Karpas-422 (cell line): ENCODE results near the gene MYH3. TPM values are rescaled to one million over a fixed set of nuclear protein-coding genes. Genes with fewer than 3 reads are reported as not detected.
A peak's percentile ranks its signal among the peaks of the same experiment; 100 is the strongest.
"Not testable (repeated sequence)": the region's sequence is repeated elsewhere in the genome, so short reads cannot be mapped to it uniquely, and the experiment has no call there.

Experiments used
- DNase-seq: peaks from one replicate; pipeline ENCODE4 v3.0.0-alpha.2; 2015
- H2AFZ ChIP-seq: fragments of 200-600 bp; sonication (generic); 2 replicates; pipeline ENCODE4 v1.6.1; 2014; ENCODE audit warnings: antibody characterized with exemption, low read length, mixed read lengths
- H3K27ac ChIP-seq: fragments of 200-600 bp; sonication (generic); 2 replicates; pipeline ENCODE4 v1.5.1; 2014; ENCODE audit warnings: mild to moderate bottlenecking, low read length, moderate library complexity
- H3K27me3 ChIP-seq: fragments of 200-600 bp; sonication (generic); 2 replicates; pipeline ENCODE4 v1.6.1; 2014; ENCODE audit warnings: low read length, mixed read lengths
- H3K36me3 ChIP-seq: fragments of 200-600 bp; sonication (generic); 2 replicates; pipeline ENCODE4 v1.6.1; 2014; ENCODE audit warnings: low read length, mixed read lengths; ENCODE audit not compliant: insufficient read depth
- H3K4me1 ChIP-seq: fragments of 200-600 bp; sonication (generic); 2 replicates; pipeline ENCODE4 v1.6.1; 2014; ENCODE audit warnings: mild to moderate bottlenecking, low read length, mixed read lengths
- H3K4me2 ChIP-seq: fragments of 200-600 bp; sonication (generic); 2 replicates; pipeline ENCODE4 v1.6.1; 2014; ENCODE audit warnings: low read length, low read depth, mild to moderate bottlenecking; ENCODE audit not compliant: poor library complexity, severe bottlenecking
- H3K4me3 ChIP-seq: fragments of 200-600 bp; sonication (generic); 2 replicates; pipeline ENCODE4 v1.5.1; 2014; ENCODE audit warnings: mild to moderate bottlenecking, antibody characterized with exemption, low read length, mixed read lengths
- H3K79me2 ChIP-seq: fragments of 200-600 bp; sonication (generic); 2 replicates; pipeline ENCODE4 v1.6.1; 2014; ENCODE audit warnings: mild to moderate bottlenecking, low read length, mixed read lengths
- H3K9ac ChIP-seq: fragments of 200-600 bp; sonication (generic); 2 replicates; pipeline ENCODE4 v1.6.0; 2014; ENCODE audit warnings: low read length
- H3K9me2 ChIP-seq: fragments of 200-600 bp; sonication (generic), shearing (Covaris generic); replicated peaks from 2 replicates; pipeline ENCODE4 v1.6.0; 2014; ENCODE audit warnings: mild to moderate bottlenecking, low read length, moderate library complexity; ENCODE audit not compliant: insufficient read depth
- H3K9me3 ChIP-seq: fragments of 300-700, 200-600 bp; sonication (generic); 2 replicates; pipeline ENCODE4 v1.6.1; 2014; ENCODE audit warnings: low read length, mixed read lengths
- H4K20me1 ChIP-seq: fragments of 200-600 bp; sonication (generic); 2 replicates; pipeline ENCODE4 v1.6.1; 2014; ENCODE audit warnings: mild to moderate bottlenecking, antibody characterized with exemption, low read length, low read depth; ENCODE audit not compliant: insufficient read depth
- total RNA-seq: library from RNA; depleted of rRNA; stranded (reverse); fragments of >200 nt; shearing (Covaris generic); gene quantifications from 2 replicates; pipeline ENCODE4 v1.2.3, GENCODE V29; 2014; ENCODE audit warnings: low replicate concordance; rRNA removed

MYH3 gene
- 1.0 and 1.7 TPM in 2 replicates for total RNA-seq

GRCh38 chr17:10657148-10657547, at the start of gene MYH3:
Gene MYH3 (minus strand): TSS chr17:10657309. CDS start chr17:10655064, 2,245 bp downstream.
- no peaks in the 10 kb centered on the region for H3K36me3 ChIP-seq
- H3K79me2 ChIP-seq: no peaks in the 10 kb centered on the region
- no peak within 1 kb of the TSS for H2AFZ ChIP-seq
- H3K9ac ChIP-seq: no peak within 1 kb of the TSS
- no peak within 1 kb of the TSS for H3K4me3 ChIP-seq
- H3K4me2 ChIP-seq: no peak within 1 kb of the TSS
- H3K9me2 ChIP-seq: no peaks in the 10 kb centered on the region
- DNase-seq: no peak
- H3K27ac ChIP-seq: no peak within 1 kb of the TSS
- no peaks in the 10 kb centered on the region for H3K4me1 ChIP-seq
- no peaks in the 10 kb centered on the region for H3K9me3 ChIP-seq
- no peaks in the 10 kb centered on the region for H4K20me1 ChIP-seq
- no peaks in the 10 kb centered on the region for H3K27me3 ChIP-seq

GRCh38 chr17:10705727-10706126, 48.6 kb upstream of the MYH3 start:
- H2AFZ ChIP-seq: no peak overlapping the region
- H4K20me1 ChIP-seq: no peaks in the 10 kb centered on the region
- H3K9me2 ChIP-seq: no peaks in the 10 kb centered on the region
- no peak for DNase-seq
- H3K79me2 ChIP-seq: peaks cover 13% of the 10 kb centered on the region
- H3K9ac ChIP-seq: no peak overlapping the region
- H3K4me2 ChIP-seq: no peak overlapping the region
- H3K4me1 ChIP-seq: peaks cover 8% of the 10 kb centered on the region; the same call in 1 of the 2 replicates
- no peak overlapping the region for H3K4me3 ChIP-seq
- no peak overlapping the region for H3K27ac ChIP-seq
- H3K9me3 ChIP-seq: no peaks in the 10 kb centered on the region
- 0 out of 2 replicates have a peak, but pooled peaks cover 12% of the 10 kb centered on the region for H3K36me3 ChIP-seq
- H3K27me3 ChIP-seq: no peaks in the 10 kb centered on the region

GRCh38 chr17:10702574-10702973, 45.5 kb upstream of the MYH3 start:
- DNase-seq: no peak
- Histone ChIP-seq H3K4me3 (no peak overlapping the region), H3K4me1 (peaks cover 13% of the 10 kb centered on the region), H2AFZ (no peak overlapping the region), H3K9ac (no peak overlapping the region), H4K20me1 (no peaks in the 10 kb centered on the region), H3K4me2 (no peak overlapping the region), H3K9me2 (no peaks in the 10 kb centered on the region), H3K27ac (no peak overlapping the region), H3K36me3 (0 out of 2 replicates have a peak, but pooled peaks cover 10% of the 10 kb centered on the region), H3K27me3 (no peaks in the 10 kb centered on the region), H3K9me3 (no peaks in the 10 kb centered on the region), H3K79me2 (peaks cover 25% of the 10 kb centered on the region)

- no peak overlapping the region for H2AFZ ChIP-seq
- peaks cover 4% of the 10 kb centered on the region; the same call in 1 of the 2 replicates for H4K20me1 ChIP-seq
- no peaks in the 10 kb centered on the region for H3K27me3 ChIP-seq
- H3K27ac ChIP-seq: no peak overlapping the region
- H3K4me3 ChIP-seq: no peak overlapping the region
- no peak overlapping the region for H3K4me2 ChIP-seq
- peaks cover 27% of the 10 kb centered on the region for H3K4me1 ChIP-seq
- DNase-seq: no peak
- H3K36me3 ChIP-seq: peaks cover 10% of the 10 kb centered on the region
- H3K9ac ChIP-seq: no peak overlapping the region
- H3K9me2 ChIP-seq: no peaks in the 10 kb centered on the region
- peaks cover 50% of the 10 kb centered on the region for H3K79me2 ChIP-seq
- H3K9me3 ChIP-seq: no peaks in the 10 kb centered on the region
Measured at GRCh38 chr17:10699856-10700255, 42.7 kb upstream of the MYH3 start.

GRCh38 chr17:10698096-10698818, 41.1 kb upstream of the MYH3 start:
- H3K4me2 ChIP-seq: peak overlapping the region; percentile 80
- H3K79me2 ChIP-seq: peaks cover 62% of the 10 kb centered on the region
- peaks cover 20% of the 10 kb centered on the region for H3K36me3 ChIP-seq
- H3K9ac ChIP-seq: peak overlapping the region; percentile 93
- DNase-seq: peak; percentile 70
- H3K4me3 ChIP-seq: peak overlapping the region; percentile 93
- H3K27ac ChIP-seq: peak overlapping the region; percentile 94
- no peaks in the 10 kb centered on the region for H3K27me3 ChIP-seq
- no peaks in the 10 kb centered on the region for H3K9me2 ChIP-seq
- H3K9me3 ChIP-seq: no peaks in the 10 kb centered on the region
- peaks cover 27% of the 10 kb centered on the region for H3K4me1 ChIP-seq
- H4K20me1 ChIP-seq: peaks cover 4% of the 10 kb centered on the region; the same call in 1 of the 2 replicates
- H2AFZ ChIP-seq: peak overlapping the region; percentile 4

- Histone ChIP-seq H3K4me1 (peaks cover 23% of the 10 kb centered on the region), H3K36me3 (peaks cover 29% of the 10 kb centered on the region), H3K9ac (peak within 1 kb of the TSS; percentile 93), H3K27ac (peak within 1 kb of the TSS; percentile 94), H3K9me3 (no peaks in the 10 kb centered on the region), H3K9me2 (no peaks in the 10 kb centered on the region), H2AFZ (peak within 1 kb of the TSS; percentile 23), H3K79me2 (peaks cover 67% of the 10 kb centered on the region), H3K4me3 (peak within 1 kb of the TSS; percentile 93), H3K4me2 (peak within 1 kb of the TSS; percentile 80), H4K20me1 (peaks cover 13% of the 10 kb centered on the region; the same call in 1 of the 2 replicates), H3K27me3 (no peaks in the 10 kb centered on the region)
- DNase-seq: peak; percentile 98
Measured at GRCh38 chr17:10697092-10698081, 40.3 kb upstream of the MYH3 start, which contains the start of the genes ADPRM and SCO1. Gene ADPRM (plus strand): TSS chr17:10697594. CDS start chr17:10704927, 7,333 bp downstream. Gene SCO1 (minus strand): TSS chr17:10697533. CDS start chr17:10697507, 26 bp downstream.

- Histone ChIP-seq H3K4me2 (peak overlapping the region; percentile 80), H3K36me3 (peaks cover 42% of the 10 kb centered on the region), H3K79me2 (peaks cover 75% of the 10 kb centered on the region), H3K4me1 (peaks cover 34% of the 10 kb centered on the region), H3K9ac (peak overlapping the region; percentile 93), H4K20me1 (peaks cover 20% of the 10 kb centered on the region; the same call in 1 of the 2 replicates), H3K4me3 (peak overlapping the region; percentile 93)
- not testable (repeated sequence) for H2AFZ ChIP-seq, H3K9me3 ChIP-seq, H3K27me3 ChIP-seq, H3K9me2 ChIP-seq, H3K27ac ChIP-seq, DNase-seq
Measured at GRCh38 chr17:10695875-10696407, 38.8 kb upstream of the MYH3 start.
